Measurements from ENCODE around the gene GSK3B.
A peak's percentile ranks its signal among the peaks of the same experiment; 100 is the strongest.

The GSK3B gene

DNA sequence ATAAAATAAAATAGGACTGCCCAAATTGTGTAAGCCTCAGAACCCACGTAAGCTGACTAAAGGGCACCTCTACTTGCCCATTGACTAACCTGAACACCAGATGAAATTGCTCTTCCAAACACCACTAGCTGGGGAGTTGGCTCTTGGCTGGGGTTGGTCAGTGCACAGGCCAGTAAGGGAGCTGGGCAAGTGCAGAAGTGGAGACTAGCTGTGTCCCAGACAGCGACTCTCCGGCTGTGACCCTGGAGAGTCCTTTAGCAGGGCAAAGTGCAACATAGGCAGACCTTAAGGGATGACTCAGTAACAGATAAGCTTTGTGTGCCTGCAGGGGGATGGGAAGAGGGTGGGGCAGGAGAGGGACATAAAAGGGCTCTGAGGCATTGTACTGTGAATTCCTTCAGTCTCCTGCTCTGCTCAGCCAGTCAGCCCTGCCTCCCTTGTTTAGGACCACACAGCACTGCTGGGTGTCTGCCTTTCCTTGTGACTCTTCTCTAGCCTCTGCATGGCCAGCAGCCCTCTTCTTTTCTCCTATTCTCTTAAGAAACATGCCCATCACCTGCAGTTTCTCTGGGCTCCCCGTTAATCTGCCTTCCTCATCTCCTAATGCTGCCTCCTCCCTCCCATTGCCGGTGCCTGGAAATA is 299.2 kb downstream of the GSK3B start:
- Histone ChIP-seq H3K4ac (ENCODE audit: low read depth, low read length) (peak overlapping the region; percentile 10), H2BK15ac (replicated peaks; ENCODE audit: low read depth) (no peak overlapping the region), H3K79me2 (ENCODE audit: control insufficient read depth, insufficient read depth, low read length) (no peaks in the 10 kb centered on the region), H2BK5ac (ENCODE audit: low read length) (no peak overlapping the region), H3K56ac (ENCODE audit: low read length) (peak overlapping the region; percentile 74), H4K8ac (ENCODE audit: low read depth, low read length) (no peak overlapping the region), H3K4me3 (ENCODE audit: low read length) (no peak overlapping the region), H3K4me2 (ENCODE audit: low read length) (no peak overlapping the region), H3K9ac (ENCODE audit: low read length) (peak overlapping the region; percentile 35), H3K79me1 (ENCODE audit: low read length) (no peaks in the 10 kb centered on the region), H3K23ac (ENCODE audit: low read length) (no peak overlapping the region), H3K4me1 (ENCODE audit: control insufficient read depth, low read depth, low read length) (peaks cover 6% of the 10 kb centered on the region), H4K5ac (ENCODE audit: low read length) (no peak overlapping the region), H2AK5ac (ENCODE audit: low read length) (no peak overlapping the region), H3K18ac (ENCODE audit: low read length) (no peak overlapping the region), H3K36me3 (ENCODE audit: control insufficient read depth, insufficient read depth, low read length) (no peaks in the 10 kb centered on the region), H3K27me3 (ENCODE audit: insufficient read depth, low read length, poor library complexity) (no peaks in the 10 kb centered on the region), H2BK120ac (ENCODE audit: low read depth, low read length) (no peak overlapping the region), H3K27ac (ENCODE audit: low read depth, low read length) (no peak overlapping the region)
- peak; percentile 97 for DNase-seq
- no CpG with 5 or more reads among the region's 5 CpGs for WGBS (ENCODE audit: extremely low coverage, insufficient coverage, low lambda C conversion rate)

DNA sequence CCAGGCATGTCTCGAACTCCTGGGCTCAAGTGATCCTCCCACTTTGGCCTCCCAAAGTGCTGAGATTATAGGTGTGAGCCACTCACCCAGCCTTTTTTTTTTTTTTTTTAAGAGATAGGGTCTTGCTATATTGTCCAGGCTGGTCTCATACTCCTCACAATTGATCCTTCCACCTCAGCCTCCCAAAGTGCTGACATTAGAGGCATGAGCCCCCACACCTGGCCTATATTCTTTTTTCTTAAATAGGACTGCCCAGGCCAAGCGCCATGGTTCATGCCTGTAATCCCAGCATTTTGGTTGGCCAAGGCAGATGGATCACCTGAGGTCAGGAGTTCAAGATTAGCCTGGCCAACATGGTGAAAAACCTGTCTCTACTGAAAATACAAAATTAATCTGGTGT is 299.8 kb downstream of the GSK3B start:
- WGBS (ENCODE audit: extremely low coverage, insufficient coverage, low lambda C conversion rate): no CpG with 5 or more reads among the region's 2 CpGs
- Histone ChIP-seq H3K27me3 (ENCODE audit: insufficient read depth, low read length, poor library complexity) (no peaks in the 10 kb centered on the region), H2AK5ac (ENCODE audit: low read length) (no peak overlapping the region), H2BK5ac (ENCODE audit: low read length) (no peak overlapping the region), H3K18ac (ENCODE audit: low read length) (no peak overlapping the region), H4K5ac (ENCODE audit: low read length) (no peak overlapping the region), H3K9ac (ENCODE audit: low read length) (no peak overlapping the region), H3K79me1 (ENCODE audit: low read length) (no peaks in the 10 kb centered on the region), H3K27ac (ENCODE audit: low read depth, low read length) (no peak overlapping the region), H3K4me2 (ENCODE audit: low read length) (no peak overlapping the region), H3K23ac (ENCODE audit: low read length) (no peak overlapping the region), H3K79me2 (ENCODE audit: control insufficient read depth, insufficient read depth, low read length) (no peaks in the 10 kb centered on the region), H3K56ac (ENCODE audit: low read length) (no peak overlapping the region), H2BK15ac (replicated peaks; ENCODE audit: low read depth) (peak overlapping the region; percentile 19), H4K8ac (ENCODE audit: low read depth, low read length) (no peak overlapping the region), H2BK120ac (ENCODE audit: low read depth, low read length) (no peak overlapping the region), H3K4ac (ENCODE audit: low read depth, low read length) (no peak overlapping the region), H3K36me3 (ENCODE audit: control insufficient read depth, insufficient read depth, low read length) (no peaks in the 10 kb centered on the region), H3K4me1 (ENCODE audit: control insufficient read depth, low read depth, low read length) (peaks cover 6% of the 10 kb centered on the region), H3K4me3 (ENCODE audit: low read length) (no peak overlapping the region)
- DNase-seq: no peak

DNA sequence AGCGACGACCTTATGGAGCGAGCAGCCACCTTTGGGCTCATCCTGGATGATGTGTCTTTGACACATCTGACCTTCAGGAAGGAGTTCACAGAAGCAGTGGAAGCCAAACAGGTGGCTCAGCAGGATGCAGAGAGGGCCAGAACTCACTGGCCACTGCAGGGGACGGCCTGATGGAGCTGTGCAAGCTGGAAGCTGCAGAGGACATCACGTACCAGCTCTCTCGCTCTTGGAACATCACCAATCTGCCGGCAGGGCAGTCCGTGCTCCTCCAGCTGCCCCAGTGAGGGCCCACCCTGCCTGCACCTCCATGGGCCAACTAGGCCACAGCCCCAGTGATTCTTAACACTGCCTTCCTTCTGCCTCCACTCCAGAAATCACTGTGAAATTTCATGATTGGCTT is 302.0 kb downstream of the GSK3B start:
- Histone ChIP-seq H4K5ac (ENCODE audit: low read length) (no peak overlapping the region), H4K8ac (ENCODE audit: low read depth, low read length) (no peak overlapping the region), H3K4me2 (ENCODE audit: low read length) (no peak overlapping the region), H3K23ac (ENCODE audit: low read length) (no peak overlapping the region), H3K79me2 (ENCODE audit: control insufficient read depth, insufficient read depth, low read length) (no peaks in the 10 kb centered on the region), H3K9ac (ENCODE audit: low read length) (no peak overlapping the region), H3K18ac (ENCODE audit: low read length) (no peak overlapping the region), H2AK5ac (ENCODE audit: low read length) (no peak overlapping the region), H3K27ac (ENCODE audit: low read depth, low read length) (no peak overlapping the region), H3K56ac (ENCODE audit: low read length) (no peak overlapping the region), H2BK120ac (ENCODE audit: low read depth, low read length) (no peak overlapping the region), H2BK5ac (ENCODE audit: low read length) (no peak overlapping the region), H3K4me1 (ENCODE audit: control insufficient read depth, low read depth, low read length) (peaks cover 6% of the 10 kb centered on the region), H3K79me1 (ENCODE audit: low read length) (no peaks in the 10 kb centered on the region), H3K36me3 (ENCODE audit: control insufficient read depth, insufficient read depth, low read length) (no peaks in the 10 kb centered on the region), H3K27me3 (ENCODE audit: insufficient read depth, low read length, poor library complexity) (no peaks in the 10 kb centered on the region), H2BK15ac (replicated peaks; ENCODE audit: low read depth) (no peak overlapping the region), H3K4me3 (ENCODE audit: low read length) (no peak overlapping the region), H3K4ac (ENCODE audit: low read depth, low read length) (no peak overlapping the region)
- no CpG with 5 or more reads among the region's 8 CpGs for WGBS (ENCODE audit: extremely low coverage, insufficient coverage, low lambda C conversion rate)
- DNase-seq: no peak

DNA sequence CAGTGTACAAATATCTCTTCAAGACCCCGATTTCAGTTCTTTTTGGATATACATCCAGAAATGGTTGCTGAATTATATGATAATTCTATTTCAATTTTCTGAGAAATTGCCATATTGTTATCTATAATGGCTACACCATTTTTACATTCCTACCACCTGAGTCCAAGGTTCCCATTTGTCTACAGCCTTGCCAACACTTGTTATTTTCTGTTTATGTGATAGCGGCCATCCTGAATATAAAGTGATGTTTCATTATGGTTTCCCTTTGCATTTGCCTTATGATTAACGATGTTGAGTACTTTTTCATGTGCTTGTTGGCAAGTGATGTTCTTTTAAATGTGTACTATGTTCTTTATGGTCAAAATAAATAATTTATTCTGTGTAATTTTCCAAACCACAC is 303.9 kb downstream of the GSK3B start:
- H2BK15ac ChIP-seq (replicated peaks; ENCODE audit: low read depth): no peak overlapping the region
- H3K4me1 ChIP-seq (ENCODE audit: control insufficient read depth, low read depth, low read length): peaks cover under 1% of the 10 kb centered on the region
- H3K79me2 ChIP-seq (ENCODE audit: control insufficient read depth, insufficient read depth, low read length): no peaks in the 10 kb centered on the region
- H3K36me3 ChIP-seq (ENCODE audit: control insufficient read depth, insufficient read depth, low read length): no peaks in the 10 kb centered on the region
- H3K56ac ChIP-seq (ENCODE audit: low read length): no peak overlapping the region
- no peak for DNase-seq
- no peak overlapping the region for H3K23ac ChIP-seq (ENCODE audit: low read length)
- H3K27ac ChIP-seq (ENCODE audit: low read depth, low read length): no peak overlapping the region
- H3K9ac ChIP-seq (ENCODE audit: low read length): no peak overlapping the region
- no peak overlapping the region for H2AK5ac ChIP-seq (ENCODE audit: low read length)
- H3K4ac ChIP-seq (ENCODE audit: low read depth, low read length): no peak overlapping the region
- no CpG with 5 or more reads among the region's 3 CpGs for WGBS (ENCODE audit: extremely low coverage, insufficient coverage, low lambda C conversion rate)
- H2BK5ac ChIP-seq (ENCODE audit: low read length): no peak overlapping the region
- no peak overlapping the region for H4K5ac ChIP-seq (ENCODE audit: low read length)
- H4K8ac ChIP-seq (ENCODE audit: low read depth, low read length): no peak overlapping the region
- no peak overlapping the region for H3K4me3 ChIP-seq (ENCODE audit: low read length)
- no peaks in the 10 kb centered on the region for H3K27me3 ChIP-seq (ENCODE audit: insufficient read depth, low read length, poor library complexity)
- H3K18ac ChIP-seq (ENCODE audit: low read length): no peak overlapping the region
- no peaks in the 10 kb centered on the region for H3K79me1 ChIP-seq (ENCODE audit: low read length)
- no peak overlapping the region for H3K4me2 ChIP-seq (ENCODE audit: low read length)
- no peak overlapping the region for H2BK120ac ChIP-seq (ENCODE audit: low read depth, low read length)

DNA sequence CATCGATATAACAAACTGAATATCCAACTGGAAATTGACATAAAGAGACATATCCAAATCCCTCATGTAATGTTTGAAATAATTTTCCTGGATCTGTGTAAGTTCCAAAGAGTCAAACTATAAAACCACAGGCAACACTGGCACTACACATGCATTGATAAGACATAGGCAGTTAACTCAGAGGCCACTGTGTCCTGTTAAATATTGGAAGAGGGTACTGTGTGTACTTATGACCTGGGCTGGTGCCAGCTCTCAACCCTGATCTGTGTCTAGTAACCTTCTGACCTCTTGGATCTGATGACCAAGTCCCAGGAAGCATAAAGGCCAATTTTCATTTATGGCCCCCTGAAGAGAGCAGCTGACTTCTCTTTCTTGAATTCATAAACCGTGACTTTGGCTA is 307.8 kb downstream of the GSK3B start:
- no peak overlapping the region for H3K9ac ChIP-seq (ENCODE audit: low read length)
- no peak overlapping the region for H2AK5ac ChIP-seq (ENCODE audit: low read length)
- no peak overlapping the region for H4K8ac ChIP-seq (ENCODE audit: low read depth, low read length)
- H2BK5ac ChIP-seq (ENCODE audit: low read length): no peak overlapping the region
- no peak overlapping the region for H3K23ac ChIP-seq (ENCODE audit: low read length)
- H3K18ac ChIP-seq (ENCODE audit: low read length): no peak overlapping the region
- no peaks in the 10 kb centered on the region for H3K27me3 ChIP-seq (ENCODE audit: insufficient read depth, low read length, poor library complexity)
- H3K4me2 ChIP-seq (ENCODE audit: low read length): no peak overlapping the region
- no peak for DNase-seq
- WGBS (ENCODE audit: extremely low coverage, insufficient coverage, low lambda C conversion rate): no CpG with 5 or more reads among the region's 2 CpGs
- H3K56ac ChIP-seq (ENCODE audit: low read length): no peak overlapping the region
- no peak overlapping the region for H3K4me3 ChIP-seq (ENCODE audit: low read length)
- H2BK15ac ChIP-seq (replicated peaks; ENCODE audit: low read depth): no peak overlapping the region
- H3K79me1 ChIP-seq (ENCODE audit: low read length): no peaks in the 10 kb centered on the region
- no peaks in the 10 kb centered on the region for H3K36me3 ChIP-seq (ENCODE audit: control insufficient read depth, insufficient read depth, low read length)
- H3K27ac ChIP-seq (ENCODE audit: low read depth, low read length): no peak overlapping the region
- H3K4me1 ChIP-seq (ENCODE audit: control insufficient read depth, low read depth, low read length): no peaks in the 10 kb centered on the region
- no peaks in the 10 kb centered on the region for H3K79me2 ChIP-seq (ENCODE audit: control insufficient read depth, insufficient read depth, low read length)
- H3K4ac ChIP-seq (ENCODE audit: low read depth, low read length): no peak overlapping the region
- no peak overlapping the region for H2BK120ac ChIP-seq (ENCODE audit: low read depth, low read length)
- H4K5ac ChIP-seq (ENCODE audit: low read length): no peak overlapping the region

DNA sequence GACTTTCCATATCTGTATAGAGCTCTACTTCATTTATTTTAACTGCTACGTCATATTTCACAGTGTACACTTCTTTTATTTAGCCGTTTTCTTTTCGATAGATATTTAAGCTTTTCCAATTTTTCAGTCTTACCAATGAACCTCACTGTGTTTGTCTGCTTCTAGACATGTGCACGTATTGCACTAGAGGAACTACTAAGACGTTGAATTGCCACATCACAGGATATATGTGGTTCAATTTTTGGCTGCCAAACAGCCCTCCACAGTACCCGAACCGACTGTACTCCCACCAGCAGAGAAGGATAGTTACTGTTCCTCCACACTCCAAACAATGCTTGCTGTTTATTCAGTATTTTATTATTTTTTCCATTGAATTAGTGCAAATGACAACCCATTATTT is 310.4 kb downstream of the GSK3B start:
- Histone ChIP-seq H4K8ac (ENCODE audit: low read depth, low read length) (no peak overlapping the region), H3K4me2 (ENCODE audit: low read length) (no peak overlapping the region)
- WGBS (ENCODE audit: extremely low coverage, insufficient coverage, low lambda C conversion rate): no CpG with 5 or more reads among the region's 7 CpGs

More for the DNA sequence above, 310.4 kb downstream of the GSK3B start:
- no peaks in the 10 kb centered on the region for H3K4me1 ChIP-seq (ENCODE audit: control insufficient read depth, low read depth, low read length)
- H3K79me2 ChIP-seq (ENCODE audit: control insufficient read depth, insufficient read depth, low read length): no peaks in the 10 kb centered on the region
- no peak overlapping the region for H3K56ac ChIP-seq (ENCODE audit: low read length)
- no peak overlapping the region for H3K4me3 ChIP-seq (ENCODE audit: low read length)
- no peak overlapping the region for H3K18ac ChIP-seq (ENCODE audit: low read length)
- H2BK15ac ChIP-seq (replicated peaks; ENCODE audit: low read depth): no peak overlapping the region
- H2BK120ac ChIP-seq (ENCODE audit: low read depth, low read length): no peak overlapping the region
- no peak overlapping the region for H3K9ac ChIP-seq (ENCODE audit: low read length)
- H3K79me1 ChIP-seq (ENCODE audit: low read length): no peaks in the 10 kb centered on the region
- H3K27me3 ChIP-seq (ENCODE audit: insufficient read depth, low read length, poor library complexity): no peaks in the 10 kb centered on the region
- DNase-seq: no peak
- no peak overlapping the region for H4K5ac ChIP-seq (ENCODE audit: low read length)
- no peak overlapping the region for H3K27ac ChIP-seq (ENCODE audit: low read depth, low read length)
- no peak overlapping the region for H2AK5ac ChIP-seq (ENCODE audit: low read length)
- H3K4ac ChIP-seq (ENCODE audit: low read depth, low read length): no peak overlapping the region
- H3K36me3 ChIP-seq (ENCODE audit: control insufficient read depth, insufficient read depth, low read length): no peaks in the 10 kb centered on the region
- H2BK5ac ChIP-seq (ENCODE audit: low read length): no peak overlapping the region
- no peak overlapping the region for H3K23ac ChIP-seq (ENCODE audit: low read length)
